ENCODE data around the gene FADS6. TPM values are rescaled to one million over a fixed set of nuclear protein-coding genes. Genes with fewer than 3 reads are reported as not detected.
A peak's percentile ranks its signal among the peaks of the same experiment; 100 is the strongest.
"Not testable (repeated sequence)": the region's sequence is repeated elsewhere in the genome, so short reads cannot be mapped to it uniquely, and the experiment has no call there.

FADS6 gene
- total RNA-seq, 1 donor from 2014 or later, result not detected

DNA sequence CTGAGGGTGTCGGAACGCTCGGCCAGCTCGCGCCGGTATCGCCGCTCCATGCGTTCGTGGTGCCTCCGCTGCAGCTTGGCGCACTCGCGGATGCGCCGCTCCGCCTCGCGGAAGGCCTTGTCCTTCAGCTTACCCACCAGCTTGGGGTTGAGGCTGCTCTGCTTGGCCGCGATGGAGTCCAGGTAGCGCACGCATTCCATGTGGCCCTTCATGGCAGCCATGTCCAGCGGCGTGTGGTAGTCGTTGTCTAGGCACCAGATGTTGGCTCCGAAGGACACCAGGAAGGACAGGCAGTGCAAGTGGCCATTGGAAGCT is 26.8 kb upstream of the FADS6 start:
- no peak overlapping the region for H3K4me3 ChIP-seq (ENCODE audit: low read depth, low read length)
- TF ChIP-seq CTCF (conservative IDR thresholded peaks at IDR 0.05; ENCODE audit: low read depth, low read length), result no peak
- no peak for DNase-seq (ENCODE audit: low read depth)

- no peak overlapping the region for H3K4me3 ChIP-seq (ENCODE audit: low read depth, low read length)
- no peak for TF ChIP-seq CTCF (conservative IDR thresholded peaks at IDR 0.05; ENCODE audit: low read depth, low read length)
- no peak for DNase-seq (ENCODE audit: low read depth)
Observed at GRCh38 chr17:74919440-74920305, 26.2 kb upstream of the FADS6 start.

DNA sequence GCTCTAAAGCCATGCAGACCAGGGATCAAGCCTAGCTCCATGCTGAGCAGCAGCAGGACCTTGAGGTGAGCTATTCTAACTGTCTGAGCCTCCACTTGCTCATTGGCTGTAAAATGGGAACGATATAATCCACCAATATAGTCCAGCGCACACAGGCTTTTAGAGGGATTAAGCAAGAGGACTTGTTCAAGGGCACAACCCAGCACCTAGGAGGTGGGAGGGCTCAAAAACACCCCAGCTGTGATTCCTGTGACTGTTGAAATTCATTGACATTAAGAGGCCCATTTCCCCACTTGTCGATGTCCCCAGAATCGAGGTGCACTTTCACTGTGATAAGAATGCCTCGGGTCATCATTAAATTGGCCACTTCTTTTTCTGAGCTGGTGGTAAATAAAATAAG is 25.5 kb upstream of the FADS6 start:
- TF ChIP-seq CTCF (conservative IDR thresholded peaks at IDR 0.05; ENCODE audit: low read depth, low read length), result no peak
- no peak overlapping the region for H3K4me3 ChIP-seq (ENCODE audit: low read depth, low read length)
- DNase-seq (ENCODE audit: low read depth), result no peak

GRCh38 chr17:74917430-74917829 is 24.0 kb upstream of the FADS6 start:
- H3K4me3 ChIP-seq (ENCODE audit: low read depth, low read length), result no peak overlapping the region
- no peak for TF ChIP-seq CTCF (conservative IDR thresholded peaks at IDR 0.05; ENCODE audit: low read depth, low read length)
- no peak for DNase-seq (ENCODE audit: low read depth)

DNA sequence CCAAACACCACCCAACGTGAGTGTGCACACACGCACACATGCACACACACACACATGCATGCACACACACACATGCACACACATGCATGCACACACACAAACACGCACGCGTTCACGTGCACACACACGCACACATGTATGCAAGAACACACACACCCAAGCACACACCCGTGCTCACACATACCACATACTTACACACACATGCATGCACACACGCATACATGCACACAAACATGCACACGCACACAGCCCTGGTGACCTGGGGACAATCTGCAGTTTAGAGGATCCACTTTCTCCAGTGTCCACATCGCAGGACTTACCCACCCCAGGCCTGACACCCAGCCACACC is 23.4 kb upstream of the FADS6 start:
- no peak for DNase-seq (ENCODE audit: low read depth)
- no peak for TF ChIP-seq CTCF (conservative IDR thresholded peaks at IDR 0.05; ENCODE audit: low read depth, low read length)
- H3K4me3 ChIP-seq (ENCODE audit: low read depth, low read length), result no peak overlapping the region

GRCh38 chr17:74916136-74916850 is 22.9 kb upstream of the FADS6 start:
- H3K4me3 ChIP-seq (ENCODE audit: low read depth, low read length), result no peak overlapping the region
- TF ChIP-seq CTCF (conservative IDR thresholded peaks at IDR 0.05; ENCODE audit: low read depth, low read length), result no peak
- DNase-seq (ENCODE audit: low read depth), result no peak

GRCh38 chr17:74911423-74911822 is 18.0 kb upstream of the FADS6 start:
- peak; percentile 1 for DNase-seq (ENCODE audit: low read depth)
- not testable (repeated sequence) for H3K4me3 ChIP-seq (ENCODE audit: low read depth, low read length)

DNA sequence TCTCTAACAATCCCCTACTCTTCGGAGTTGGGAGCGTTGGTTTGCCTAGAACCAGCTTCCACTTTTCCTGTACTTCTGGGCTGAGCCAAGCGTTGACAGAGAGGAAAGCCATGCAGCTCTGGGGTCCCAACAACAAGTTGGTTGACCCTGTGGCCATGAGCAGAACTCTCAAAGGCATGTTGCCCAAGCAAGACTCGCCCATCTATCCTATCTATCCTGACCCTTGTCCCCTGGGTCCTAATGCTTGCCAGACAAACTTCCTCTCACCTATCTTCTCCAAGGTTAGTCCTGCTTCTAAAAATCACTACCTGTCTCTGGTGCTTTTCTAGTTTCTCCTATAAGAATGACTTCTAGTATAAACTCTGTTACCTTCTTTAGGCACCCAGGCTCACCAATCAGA is 15.7 kb upstream of the FADS6 start:
- not testable (repeated sequence) for DNase-seq (ENCODE audit: low read depth); H3K4me3 ChIP-seq (ENCODE audit: low read depth, low read length)
